ENCODE measurements around the gene ZPLD1.

Gene ZPLD1

DNA sequence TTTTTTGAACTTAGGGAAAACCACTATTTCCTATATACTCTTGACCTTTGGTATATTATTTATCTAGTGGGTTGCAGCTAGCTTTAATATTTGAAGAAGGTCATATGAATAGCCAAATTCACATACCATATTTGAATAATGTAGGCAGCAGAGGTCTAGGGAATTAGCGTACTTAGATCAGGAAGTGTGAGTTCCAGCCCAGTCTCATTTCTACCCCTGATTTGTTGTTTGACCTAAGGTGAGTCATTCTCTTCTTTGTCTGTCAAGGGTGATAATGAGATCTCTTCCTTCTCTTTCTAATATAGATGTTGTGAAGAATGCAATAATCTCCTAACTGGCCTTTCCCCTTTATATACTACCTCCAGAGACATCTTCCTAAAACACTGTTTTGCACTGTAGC lies 36.6 kb upstream of the ZPLD1 start:
- TF ChIP-seq CTCF (IDR thresholded peaks at IDR 0.05) = no peak
- H3K9ac ChIP-seq = no peak overlapping the region
- no peak overlapping the region for H3K27ac ChIP-seq
- no peaks in the 10 kb centered on the region for H3K27me3 ChIP-seq (ENCODE audit: control insufficient read depth, insufficient read depth, low read length)
- H3K4me1 ChIP-seq = no peaks in the 10 kb centered on the region
- H3K36me3 ChIP-seq (ENCODE audit: control insufficient read depth, insufficient read depth, low read length) = no peaks in the 10 kb centered on the region
- H2AFZ ChIP-seq = no peak overlapping the region
- H3K79me2 ChIP-seq = no peaks in the 10 kb centered on the region
- H3K4me3 ChIP-seq (ENCODE audit: low read depth, low read length) = no peak overlapping the region
- no peaks in the 10 kb centered on the region for H3K9me3 ChIP-seq (ENCODE audit: control insufficient read depth, low read length)
- H3K4me2 ChIP-seq (ENCODE audit: low read length) = no peak overlapping the region

GRCh38 chr3:102398666-102399065 lies 36.1 kb upstream of the ZPLD1 start:
- H3K4me2 ChIP-seq (ENCODE audit: low read length) = no peak overlapping the region
- no peak overlapping the region for H3K9ac ChIP-seq
- H3K27ac ChIP-seq = no peak overlapping the region
- no peaks in the 10 kb centered on the region for H3K27me3 ChIP-seq (ENCODE audit: control insufficient read depth, insufficient read depth, low read length)
- TF ChIP-seq CTCF (IDR thresholded peaks at IDR 0.05) = no peak
- no peaks in the 10 kb centered on the region for H3K79me2 ChIP-seq
- H2AFZ ChIP-seq = no peak overlapping the region
- H3K9me3 ChIP-seq (ENCODE audit: control insufficient read depth, low read length) = no peaks in the 10 kb centered on the region
- H3K4me3 ChIP-seq (ENCODE audit: low read depth, low read length) = no peak overlapping the region
- H3K36me3 ChIP-seq (ENCODE audit: control insufficient read depth, insufficient read depth, low read length) = no peaks in the 10 kb centered on the region
- H3K4me1 ChIP-seq = no peaks in the 10 kb centered on the region

DNA sequence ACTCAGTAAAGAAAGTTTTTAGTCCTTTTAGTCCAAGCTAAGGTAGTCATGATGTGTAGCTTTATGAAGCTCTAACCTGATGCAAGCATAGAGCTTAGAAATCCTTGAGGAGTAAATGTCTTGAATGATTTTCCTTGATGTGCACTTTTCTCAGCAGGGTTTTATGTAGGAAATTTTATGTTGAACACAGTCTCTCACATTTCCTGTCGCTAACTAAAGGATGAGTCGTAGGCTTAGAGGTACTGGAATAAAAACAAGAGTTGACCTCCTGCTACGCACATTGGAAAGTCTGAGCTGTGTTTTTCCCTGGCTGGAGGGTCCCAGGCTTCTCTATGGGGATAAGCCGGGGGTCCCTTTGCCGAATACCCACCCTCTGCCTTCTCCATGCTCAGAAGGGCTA lies 34.7 kb upstream of the ZPLD1 start:
- Histone ChIP-seq H3K27me3 (ENCODE audit: control insufficient read depth, insufficient read depth, low read length) (no peaks in the 10 kb centered on the region), H3K4me2 (ENCODE audit: low read length) (no peak overlapping the region), H3K27ac (no peak overlapping the region), H3K9ac (no peak overlapping the region), H3K4me1 (no peaks in the 10 kb centered on the region), H3K36me3 (ENCODE audit: control insufficient read depth, insufficient read depth, low read length) (no peaks in the 10 kb centered on the region), H2AFZ (no peak overlapping the region), H3K9me3 (ENCODE audit: control insufficient read depth, low read length) (no peaks in the 10 kb centered on the region), H3K4me3 (ENCODE audit: low read depth, low read length) (no peak overlapping the region), H3K79me2 (no peaks in the 10 kb centered on the region)
- TF ChIP-seq CTCF (IDR thresholded peaks at IDR 0.05) = no peak

DNA sequence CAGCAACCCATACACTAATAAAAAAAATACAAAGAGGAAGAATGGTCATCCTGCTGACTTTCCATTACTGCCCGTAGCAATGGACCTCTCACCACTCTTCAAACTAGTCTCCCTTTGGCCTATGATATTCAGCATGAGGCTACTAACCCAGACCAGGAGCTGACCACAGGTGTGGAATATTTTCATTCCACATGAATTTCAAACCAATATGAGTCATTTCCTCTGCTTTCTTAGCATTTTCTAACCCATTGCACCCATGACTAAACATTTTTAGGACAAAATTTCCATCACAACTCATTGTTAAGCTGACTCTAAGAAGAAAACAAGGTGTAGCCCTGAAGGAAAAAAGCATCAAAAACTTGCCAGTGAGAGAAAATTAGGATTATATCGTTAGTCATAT lies 34.0 kb upstream of the ZPLD1 start:
- H3K4me1 ChIP-seq = no peaks in the 10 kb centered on the region

More for the DNA sequence above, 34.0 kb upstream of the ZPLD1 start:
- H3K79me2 ChIP-seq = no peaks in the 10 kb centered on the region
- H3K9me3 ChIP-seq (ENCODE audit: control insufficient read depth, low read length) = no peaks in the 10 kb centered on the region
- H3K27ac ChIP-seq = no peak overlapping the region
- no peaks in the 10 kb centered on the region for H3K36me3 ChIP-seq (ENCODE audit: control insufficient read depth, insufficient read depth, low read length)
- H3K27me3 ChIP-seq (ENCODE audit: control insufficient read depth, insufficient read depth, low read length) = no peaks in the 10 kb centered on the region
- H3K9ac ChIP-seq = no peak overlapping the region
- TF ChIP-seq CTCF (IDR thresholded peaks at IDR 0.05) = no peak
- no peak overlapping the region for H3K4me3 ChIP-seq (ENCODE audit: low read depth, low read length)
- H3K4me2 ChIP-seq (ENCODE audit: low read length) = no peak overlapping the region
- no peak overlapping the region for H2AFZ ChIP-seq
